ENCODE data around the gene USP37. TPM values are rescaled to one million over a fixed set of nuclear protein-coding genes. Genes with fewer than 3 reads are reported as not detected.

The USP37 gene
- 3.6 to 5.9 TPM (median 5.2 TPM) in 5 replicates for total RNA-seq (2022; extraction: Qiagen RNA extraction; ENCODE audit: low read depth)

GRCh38 chr2:218568190-218569037 lies at the start of gene USP37, which contains the start of gene CNOT9:
USP37 (minus strand) TSS chr2:218568351; CDS start chr2:218558653, 9,698 bp downstream.
CNOT9 (plus strand) TSS chr2:218568839; CDS start chr2:218568955, 116 bp downstream.

GRCh38 chr2:218607436-218608115 lies 39.4 kb upstream of the USP37 start, which contains the start of gene PLCD4:
PLCD4 (plus strand) TSS chr2:218607899; CDS start chr2:218615740, 7,841 bp downstream.

GRCh38 chr2:218418717-218419458 lies 149.3 kb downstream of the USP37 start, which contains the start of gene VIL1:
VIL1 (plus strand) TSS chr2:218419123; CDS start chr2:218423779, 4,656 bp downstream.

Other genes with a start within 250 kb of the USP37 start
- not detected in 5 replicates for gene CATIP, start 211.5 kb downstream of the USP37 start, total RNA-seq (2022; extraction: Qiagen RNA extraction; ENCODE audit: low read depth)
- gene SLC11A1, start 186.1 kb downstream of the USP37 start, total RNA-seq (2022; extraction: Qiagen RNA extraction; ENCODE audit: low read depth) = 0.10 to 0.26 TPM (median 0.19 TPM) in 5 replicates
- 54.7 to 75.2 TPM (median 72.4 TPM) in 5 replicates for gene CTDSP1, start 168.5 kb downstream of the USP37 start, total RNA-seq (2022; extraction: Qiagen RNA extraction; ENCODE audit: low read depth)
- 0.08 to 0.68 TPM (median 0.27 TPM) in 5 replicates for gene VIL1, start 149.2 kb downstream of the USP37 start, total RNA-seq (2022; extraction: Qiagen RNA extraction; ENCODE audit: low read depth)
- 38.7 to 43.9 TPM (median 39.6 TPM) in 5 replicates for gene CNOT9, start 488 bp upstream of the USP37 start, total RNA-seq (2022; extraction: Qiagen RNA extraction; ENCODE audit: low read depth)
- gene PLCD4, start 39.5 kb upstream of the USP37 start, total RNA-seq (2022; extraction: Qiagen RNA extraction; ENCODE audit: low read depth) = 0.29 to 0.68 TPM (median 0.44 TPM) in 5 replicates
- gene ZNF142, start 91.3 kb upstream of the USP37 start, total RNA-seq (2022; extraction: Qiagen RNA extraction; ENCODE audit: low read depth) = 12.4 to 18.9 TPM (median 17.5 TPM) in 5 replicates
- gene BCS1L, start 91.3 kb upstream of the USP37 start, total RNA-seq (2022; extraction: Qiagen RNA extraction; ENCODE audit: low read depth) = 38.3 to 52.9 TPM (median 45.0 TPM) in 5 replicates
- 46.9 to 55.8 TPM (median 48.2 TPM) in 5 replicates for gene RNF25, start 103.7 kb upstream of the USP37 start, total RNA-seq (2022; extraction: Qiagen RNA extraction; ENCODE audit: low read depth)
- gene STK36, start 103.7 kb upstream of the USP37 start, total RNA-seq (2022; extraction: Qiagen RNA extraction; ENCODE audit: low read depth) = 8.6 to 11.9 TPM (median 10.5 TPM) in 5 replicates
- 22.1 to 27.1 TPM (median 25.3 TPM) in 5 replicates for gene TTLL4, start 142.5 kb upstream of the USP37 start, total RNA-seq (2022; extraction: Qiagen RNA extraction; ENCODE audit: low read depth)
- gene CYP27A1, start 213.8 kb upstream of the USP37 start, total RNA-seq (2022; extraction: Qiagen RNA extraction; ENCODE audit: low read depth) = 0.11 to 0.32 TPM (median 0.15 TPM) in 5 replicates